Suprapubic skin (tissue), 4 donors: ENCODE results near the gene RALGPS1. TPM values are rescaled to one million over a fixed set of nuclear protein-coding genes. Genes with fewer than 3 reads are reported as not detected.

Experiments used
- DNase-seq, 2 donors: peaks; one replicate each; pipeline ENCODE4 v3.0.0-alpha.2; 2019; ENCODE audit warnings: low spot score in 2 of 2
- H3K27ac ChIP-seq: fragments of 200-600 bp; sonication (generic); one replicate; pipeline ENCODE4 v1.5.1; 2019
- H3K27me3 ChIP-seq: fragments of 200-600 bp; sonication (generic); one replicate; pipeline ENCODE4 v1.5.1; 2019
- H3K36me3 ChIP-seq: fragments of 200-600 bp; sonication (generic); one replicate; pipeline ENCODE4 v1.5.1; 2019
- H3K4me1 ChIP-seq: fragments of 200-600 bp; sonication (generic); one replicate; pipeline ENCODE4 v1.5.1; 2019
- H3K4me3 ChIP-seq: fragments of 200-600 bp; sonication (generic); one replicate; pipeline ENCODE4 v1.5.1; 2019; ENCODE audit warnings: mild to moderate bottlenecking
- H3K9me3 ChIP-seq: fragments of 200-600 bp; sonication (generic); one replicate; pipeline ENCODE4 v1.5.1; 2019
- CTCF ChIP-seq, 2 donors: fragments of 200-600 bp in 1 of 2; fragments of 450-650 bp in 1 of 2; sonication (generic) in 1 of 2; IDR thresholded peaks; one replicate each; pipeline ENCODE4 v1.5.1; 2016 to 2019; ENCODE audit warnings: antibody characterized with exemption in 2 of 2, mild to moderate bottlenecking in 1 of 2, moderate library complexity in 1 of 2
- EP300 ChIP-seq: sonication (generic); formaldehyde crosslinking; IDR thresholded peaks from one replicate; pipeline ENCODE4 v1.6.1; 2017; ENCODE audit warnings: antibody characterized with exemption
- POLR2A ChIP-seq, 2 donors: fragments of 450-650 bp; IDR thresholded peaks; one replicate each; pipeline ENCODE4 v1.6.1; 2017; ENCODE audit warnings: antibody characterized with exemption in 2 of 2, mild to moderate bottlenecking in 2 of 2, moderate library complexity in 2 of 2
- POLR2AphosphoS5 ChIP-seq, 3 donors: sonication (generic); formaldehyde crosslinking; IDR thresholded peaks; one replicate each; pipeline ENCODE4 v1.6.1; 2017; ENCODE audit warnings: antibody characterized with exemption in 3 of 3
- WGBS: methylation state at CpG from one replicate; pipeline ENCODE4 v1.1.5; 2018; 5-methylcytosine and 5-hydroxymethylcytosine counted together
- total RNA-seq, 4 donors: library from RNA; depleted of rRNA; stranded (reverse); fragments of >200 nt; gene quantifications; one replicate each; pipeline ENCODE4 v1.1.0, GENCODE V29; 2016

Gene RALGPS1
- total RNA-seq, 4 donors from 2014 or later = 14.8 to 86.7 (median 21.4) TPM

GRCh38 chr9:126907058-126907457 is 7.5 kb upstream of the RALGPS1 start:
- no peak overlapping the region for H3K27ac ChIP-seq
- WGBS = 94% methylated on average over 2 of the region's 2 CpGs
- H3K4me1 ChIP-seq = no peaks in the 10 kb centered on the region
- no peak for DNase-seq
- no peaks in the 10 kb centered on the region for H3K27me3 ChIP-seq
- H3K9me3 ChIP-seq = no peaks in the 10 kb centered on the region
- no peak overlapping the region for H3K4me3 ChIP-seq
- no peak for TF ChIP-seq EP300
- no peak for TF ChIP-seq POLR2AphosphoS5 (IDR thresholded peaks at IDR 0.05)
- H3K36me3 ChIP-seq = no peaks in the 10 kb centered on the region

GRCh38 chr9:126915281-126915816 is 767 bp downstream of the RALGPS1 start:
- H3K4me3 ChIP-seq = peak overlapping the region; percentile 71
- no peak overlapping the region for H3K27ac ChIP-seq
- WGBS = 7% methylated on average over 3 of the region's 43 CpGs
- no peaks in the 10 kb centered on the region for H3K9me3 ChIP-seq
- DNase-seq = peak; percentile 75 to 79
- no peaks in the 10 kb centered on the region for H3K27me3 ChIP-seq
- no peaks in the 10 kb centered on the region for H3K36me3 ChIP-seq
- TF ChIP-seq POLR2AphosphoS5 (IDR thresholded peaks at IDR 0.05) (no peak), POLR2A (IDR thresholded peaks at IDR 0.05) (no peak), CTCF (IDR thresholded peaks at IDR 0.05) (no peak), EP300 (no peak)
- peaks cover 16% of the 10 kb centered on the region for H3K4me1 ChIP-seq

GRCh38 chr9:126915846-126916543 is 1.4 kb downstream of the RALGPS1 start:
- no peak overlapping the region for H3K27ac ChIP-seq
- TF ChIP-seq EP300 (no peak), POLR2AphosphoS5 (IDR thresholded peaks at IDR 0.05) (no peak), CTCF (IDR thresholded peaks at IDR 0.05) (no peak), POLR2A (IDR thresholded peaks at IDR 0.05) (no peak)
- WGBS = 58% methylated on average over 15 of the region's 15 CpGs
- H3K27me3 ChIP-seq = no peaks in the 10 kb centered on the region
- H3K4me3 ChIP-seq = peak overlapping the region; percentile 71
- H3K9me3 ChIP-seq = no peaks in the 10 kb centered on the region
- DNase-seq = no peak
- H3K4me1 ChIP-seq = peaks cover 16% of the 10 kb centered on the region
- no peaks in the 10 kb centered on the region for H3K36me3 ChIP-seq

- no peak overlapping the region for H3K4me3 ChIP-seq
- no peaks in the 10 kb centered on the region for H3K36me3 ChIP-seq
- H3K4me1 ChIP-seq = peaks cover 16% of the 10 kb centered on the region
- no peak overlapping the region for H3K27ac ChIP-seq
- 92% methylated on average over 2 of the region's 2 CpGs for WGBS
- no peaks in the 10 kb centered on the region for H3K9me3 ChIP-seq
- no peak for TF ChIP-seq CTCF (IDR thresholded peaks at IDR 0.05)
- no peak for TF ChIP-seq EP300
- no peak for TF ChIP-seq POLR2A (IDR thresholded peaks at IDR 0.05)
- no peak for TF ChIP-seq POLR2AphosphoS5 (IDR thresholded peaks at IDR 0.05)
- H3K27me3 ChIP-seq = no peaks in the 10 kb centered on the region
- no peak for DNase-seq
Observed at GRCh38 chr9:126916909-126917308, 2.3 kb downstream of the RALGPS1 start.

- Histone ChIP-seq H3K36me3 (no peaks in the 10 kb centered on the region), H3K27ac (no peak overlapping the region), H3K27me3 (no peaks in the 10 kb centered on the region), H3K4me1 (peaks cover 13% of the 10 kb centered on the region), H3K4me3 (no peak overlapping the region), H3K9me3 (no peaks in the 10 kb centered on the region)
- WGBS = 76% methylated on average over 1 of the region's 1 CpG
- TF ChIP-seq POLR2A (IDR thresholded peaks at IDR 0.05) (no peak), EP300 (no peak), POLR2AphosphoS5 (IDR thresholded peaks at IDR 0.05) (no peak), CTCF (IDR thresholded peaks at IDR 0.05) (no peak)
- DNase-seq = no peak
Observed at GRCh38 chr9:126919193-126919592, 4.6 kb downstream of the RALGPS1 start.
